Epidermal melanocyte (primary cell): Measurements from ENCODE around the gene MAB21L4.

Experiments
- DNase-seq: peaks from one replicate; pipeline ENCODE4 v3.0.0; 2011; ENCODE audit warnings: low spot score; ENCODE audit not compliant: insufficient read length

The MAB21L4 gene

DNA sequence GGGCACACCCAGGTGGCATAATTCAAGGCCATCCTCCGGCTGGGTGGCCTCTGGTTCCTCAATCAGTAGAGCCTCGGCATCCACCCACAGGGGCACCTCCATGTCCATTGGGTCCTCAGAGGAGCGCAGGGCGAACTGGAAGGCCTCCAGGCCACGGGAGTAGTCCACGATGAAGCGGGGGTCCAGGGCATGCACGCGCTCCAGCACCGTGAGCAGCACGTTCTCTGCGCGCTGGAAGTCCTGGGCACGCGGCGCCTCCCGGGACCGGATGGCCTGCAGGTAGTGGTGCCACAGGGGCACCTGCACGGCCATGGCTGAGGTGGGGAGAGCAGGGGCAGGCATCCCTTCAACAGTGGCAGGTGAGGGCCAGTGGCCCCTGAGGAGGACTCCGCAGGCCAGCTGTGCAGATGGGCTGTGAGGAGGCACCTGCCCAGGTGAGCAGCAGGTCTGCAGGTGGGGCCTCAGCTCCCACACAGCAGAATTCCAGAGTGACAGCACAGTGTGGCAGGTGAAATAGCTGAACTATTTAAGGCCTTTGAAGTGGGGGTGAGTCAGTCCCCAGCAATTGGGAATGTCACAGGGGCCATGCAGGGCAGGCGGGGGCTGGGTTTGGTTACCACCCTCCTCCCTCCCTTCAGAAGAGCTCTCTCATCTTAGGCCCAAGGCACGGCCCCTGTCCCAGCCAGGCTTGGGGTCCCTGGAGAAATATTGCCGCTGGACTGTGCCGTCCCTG is at the start of gene MAB21L4:
Gene MAB21L4, minus strand, starts transcription at position 501 of the 733 bp plus-strand sequence. Its CDS starts 159 bp downstream, at position 342.
- DNase-seq, result no peak

DNA sequence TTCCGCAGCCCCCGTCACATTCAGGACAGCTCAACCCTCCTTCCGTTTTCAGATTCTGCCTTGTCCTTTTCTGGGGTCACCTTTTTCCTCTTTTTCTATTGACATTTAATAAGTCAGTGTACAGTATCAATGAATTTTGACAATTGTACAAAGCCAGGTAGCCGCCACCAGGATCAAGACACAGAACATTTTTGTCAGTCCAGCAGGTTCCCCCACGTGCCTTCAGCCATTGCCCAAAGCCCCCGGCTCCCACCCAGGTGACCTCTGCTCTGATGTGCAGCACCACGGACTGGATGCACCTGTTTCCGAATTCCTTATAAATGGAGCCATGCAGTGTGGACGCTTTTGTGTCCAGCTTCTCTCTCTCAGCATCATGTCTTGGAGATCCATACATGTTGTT is 40.1 kb upstream of the MAB21L4 start:
- no peak for DNase-seq

- no peak for DNase-seq
These were observed 39.3 kb upstream of the MAB21L4 start for GRCh38 chr2:240935103-240935876.

DNA sequence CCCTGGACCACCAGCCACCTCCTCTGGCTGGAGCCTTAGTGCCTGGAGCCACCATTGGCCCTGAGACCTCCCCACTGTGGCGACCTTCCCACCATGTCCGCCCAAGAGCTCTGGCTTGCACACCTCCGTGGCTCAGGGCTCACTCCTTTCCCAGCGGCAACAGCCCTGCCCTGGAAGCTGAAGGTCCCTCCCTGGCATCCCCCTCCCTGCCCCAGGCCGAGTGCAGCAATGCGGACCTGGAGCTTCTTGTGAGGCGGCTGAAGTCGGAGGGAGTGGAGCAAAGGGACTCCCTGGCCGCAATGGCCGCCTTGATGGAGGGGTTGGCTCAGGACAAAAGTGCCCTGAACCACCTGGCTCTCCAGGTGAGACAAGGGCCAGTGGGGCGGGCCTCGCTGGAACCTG is 38.7 kb upstream of the MAB21L4 start:
- DNase-seq, result no peak

- DNase-seq, result no peak
These were observed 38.2 kb upstream of the MAB21L4 start for GRCh38 chr2:240933966-240934700.

DNA sequence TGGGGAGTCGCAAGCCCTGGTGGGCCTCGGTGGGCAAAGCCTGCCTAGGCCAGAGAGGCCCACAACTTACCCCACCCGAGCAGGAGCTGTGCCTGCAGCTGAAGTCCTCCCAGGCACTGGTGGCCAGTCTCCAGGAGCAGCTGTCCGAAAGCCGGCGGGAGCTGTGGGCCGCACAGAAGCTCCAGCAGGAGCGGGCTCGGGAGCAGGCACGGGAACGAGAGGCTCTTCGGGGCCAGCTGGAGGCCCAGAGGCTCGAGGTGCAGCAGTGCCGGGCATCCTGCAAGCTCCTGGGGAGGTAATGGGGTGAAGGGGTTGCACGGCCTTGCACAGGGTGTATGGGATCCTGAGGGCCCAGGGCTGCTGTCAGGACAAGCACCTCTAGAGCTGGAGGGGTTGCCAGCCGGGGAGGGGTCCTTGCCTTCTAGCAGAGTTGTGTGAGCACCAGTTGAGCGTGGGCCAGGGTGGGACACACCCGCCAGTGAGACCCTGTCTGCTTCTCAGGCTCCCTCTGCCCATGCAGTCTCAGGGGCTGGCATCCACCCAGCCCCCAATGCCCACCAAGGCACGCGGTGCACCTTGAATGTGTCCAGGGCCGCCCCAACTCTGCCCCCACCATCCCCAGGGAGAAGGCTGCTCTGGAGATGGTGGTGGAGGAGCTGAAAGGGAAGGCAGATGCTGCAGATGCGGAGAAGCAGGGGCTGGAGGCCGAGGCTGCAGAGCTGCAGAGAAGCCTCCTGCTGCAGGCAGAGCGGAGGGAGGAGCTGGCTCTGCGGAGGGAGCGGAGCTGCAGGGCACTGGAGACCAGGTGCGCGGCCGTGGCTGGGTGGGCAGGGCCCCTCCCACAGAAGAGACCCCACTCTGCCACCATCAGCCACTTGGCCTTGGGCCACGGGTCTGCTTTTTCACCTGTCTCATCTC is 37.4 kb upstream of the MAB21L4 start:
- DNase-seq, result no peak

- no peak for DNase-seq
These were observed 36.7 kb upstream of the MAB21L4 start for GRCh38 chr2:240932724-240933047.

DNA sequence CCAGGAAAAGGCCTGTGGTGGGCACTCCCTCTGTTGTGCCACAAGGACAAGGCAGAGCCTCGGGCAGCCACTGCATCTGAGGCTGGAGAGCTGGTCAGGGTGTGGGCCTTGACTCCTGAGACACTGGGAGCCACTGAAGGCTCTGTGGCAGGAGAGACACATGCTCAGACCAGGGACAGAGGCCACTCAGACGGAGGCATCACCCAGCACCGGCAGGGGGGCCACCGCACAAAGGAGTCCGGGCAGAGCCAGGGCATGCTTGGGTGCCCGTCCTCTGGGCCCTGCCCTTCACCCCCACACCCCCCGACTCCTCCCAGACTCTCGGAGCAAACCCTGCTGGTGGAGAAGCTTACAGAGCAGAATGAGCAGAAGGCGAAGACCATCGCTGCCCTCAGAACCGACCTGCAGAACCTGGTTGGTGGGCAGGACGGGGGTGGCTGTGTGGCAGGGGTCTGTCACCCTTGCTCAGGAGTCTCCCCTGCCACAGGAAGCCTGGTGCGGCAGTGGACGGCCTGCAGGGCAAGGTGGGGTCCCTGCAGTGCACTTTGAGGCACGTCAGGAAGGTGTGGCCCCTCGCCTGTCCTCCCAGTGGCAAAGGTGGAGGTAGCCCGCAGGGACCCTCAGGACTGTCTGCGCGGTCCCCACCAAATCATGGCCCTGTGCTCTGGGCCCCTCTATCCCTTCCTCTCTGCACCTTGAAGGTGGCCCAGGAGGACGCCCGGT is 36.2 kb upstream of the MAB21L4 start:
- DNase-seq, result no peak

DNA sequence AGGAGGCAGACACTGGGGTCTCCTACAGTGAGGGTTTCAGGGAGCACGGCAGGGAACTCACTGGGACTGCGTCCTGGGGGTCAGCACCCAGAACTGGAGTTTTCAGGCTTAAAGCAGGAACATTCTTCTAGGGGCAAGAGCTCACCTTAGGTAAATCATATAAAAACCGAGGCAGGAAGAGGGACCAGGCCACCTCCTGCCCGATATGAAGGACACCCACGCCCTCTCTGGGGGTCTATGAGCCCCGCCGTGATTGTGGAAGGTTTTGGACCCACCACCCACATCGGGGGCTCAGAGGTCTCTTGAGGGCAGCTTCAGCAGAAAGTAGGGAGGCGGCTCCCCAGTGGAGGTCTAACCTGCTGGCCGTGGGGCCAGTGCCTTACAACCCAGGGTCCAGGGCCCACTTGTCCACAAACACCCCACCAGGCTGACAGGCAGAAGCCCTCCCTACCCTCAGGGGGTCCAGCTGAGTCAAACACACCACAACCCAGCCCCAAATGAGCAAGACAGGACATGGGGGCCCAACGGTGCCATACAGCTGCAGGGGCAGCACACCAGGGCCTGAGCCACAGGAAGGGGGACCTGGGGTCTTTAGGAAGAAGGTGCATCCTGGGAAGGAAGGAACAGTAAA is 35.5 kb upstream of the MAB21L4 start:
- DNase-seq, result no peak

- DNase-seq, result no peak
These were observed 34.8 kb upstream of the MAB21L4 start for GRCh38 chr2:240930631-240931318.

- DNase-seq, result no peak
These were observed 34.2 kb upstream of the MAB21L4 start for GRCh38 chr2:240930096-240930630.

- DNase-seq, result no peak
These were observed 33.6 kb upstream of the MAB21L4 start for GRCh38 chr2:240929364-240930095.

DNA sequence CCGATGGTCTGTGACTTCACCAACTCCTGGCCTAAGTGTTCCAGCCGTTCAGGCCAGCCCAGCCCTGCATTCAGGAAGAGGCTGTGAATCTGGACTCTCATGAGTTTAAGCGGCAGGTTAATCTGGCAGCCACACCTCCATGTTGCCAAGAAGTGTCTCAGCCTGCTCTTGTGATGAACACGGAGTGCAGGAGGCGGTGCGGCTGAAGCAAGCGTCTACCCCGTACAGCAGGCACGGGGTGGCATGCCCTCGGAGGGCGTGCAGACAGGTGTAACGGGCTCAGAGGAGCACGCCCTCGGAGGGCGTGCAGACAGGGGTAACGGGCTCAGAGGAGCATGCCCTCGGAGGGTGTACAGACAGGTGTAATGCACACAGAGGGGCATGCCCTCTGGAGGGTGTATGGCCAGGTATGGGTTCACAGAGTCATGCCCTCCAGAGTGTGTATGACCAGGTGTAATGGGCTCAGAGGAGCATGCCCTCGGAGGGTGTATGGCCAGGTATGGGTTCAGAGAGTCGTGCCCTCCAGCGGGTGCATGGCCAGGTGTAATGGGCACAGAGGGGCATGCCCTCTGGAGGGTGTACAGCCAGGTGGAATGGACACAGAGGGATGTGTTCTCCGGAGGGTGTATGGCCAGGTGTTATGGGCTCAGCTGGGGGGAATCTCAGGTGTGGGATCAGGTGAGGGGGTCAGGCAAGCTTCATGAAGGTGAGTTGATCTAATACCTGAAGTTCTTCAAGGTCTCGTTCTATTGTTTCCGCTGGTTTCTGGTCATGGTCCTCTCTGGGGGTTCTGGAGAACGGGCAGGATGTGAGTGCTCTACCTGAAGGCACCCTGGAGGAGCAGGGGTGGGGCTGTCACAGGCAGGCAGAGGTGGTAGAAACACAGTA is 32.8 kb upstream of the MAB21L4 start:
- DNase-seq, result no peak

- no peak for DNase-seq
These were observed 31.4 kb upstream of the MAB21L4 start for GRCh38 chr2:240927390-240927781.

DNA sequence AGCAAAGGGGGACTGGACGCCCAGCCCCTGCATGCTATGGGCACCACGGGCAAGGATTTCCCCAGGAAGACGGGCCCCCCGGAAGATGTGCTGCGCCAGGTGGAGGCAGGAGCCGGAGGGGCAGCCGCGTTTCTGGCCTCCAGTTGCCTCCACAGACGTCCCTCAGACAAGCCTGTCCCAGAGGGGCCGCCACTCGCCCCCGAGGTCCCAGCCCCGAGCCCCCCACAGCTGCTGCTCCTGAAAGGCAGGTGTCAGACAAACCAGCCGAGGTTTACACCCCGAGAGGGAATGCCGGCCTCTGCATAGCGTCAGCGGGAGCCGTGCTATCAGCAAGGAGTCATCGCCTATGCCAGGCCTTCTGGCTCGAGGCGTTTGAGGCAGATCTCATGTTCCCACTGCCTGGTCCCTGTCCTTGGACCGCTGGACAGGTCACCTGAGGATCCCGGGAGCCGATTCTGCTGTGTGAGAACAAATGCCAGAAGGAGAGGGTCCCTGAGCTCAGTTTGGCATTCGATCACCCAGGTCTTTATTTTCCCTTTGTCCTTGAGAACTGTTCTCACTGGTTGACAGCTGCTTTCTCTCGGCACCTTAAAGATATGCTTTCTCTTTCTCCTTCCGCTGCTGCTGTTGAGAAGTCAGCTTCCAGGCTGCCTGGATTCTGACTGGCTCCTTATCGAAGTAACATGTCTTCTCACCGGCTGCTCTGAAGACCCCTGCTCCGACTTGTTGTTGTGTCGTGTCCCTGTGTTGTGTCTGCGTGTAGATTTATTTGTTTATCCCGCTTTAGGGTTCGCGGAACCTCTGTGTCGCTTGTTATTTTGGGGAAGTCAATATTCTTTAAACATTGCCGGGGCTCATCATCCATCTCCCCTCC is 30.8 kb upstream of the MAB21L4 start:
- no peak for DNase-seq
